C4-2B (cell line): ENCODE data around the gene JAKMIP1.

Experiments
- ZFX ChIP-seq: fragments of 450-650 bp; IDR thresholded peaks from 2 replicates; pipeline ENCODE4 v1.6.1; 2017
- TF ChIP-seq, protein P1 (sequence below): fragments of 450-650 bp; conservative IDR thresholded peaks from 2 replicates; pipeline ENCODE4 v1.5.1; 2017; ENCODE audit warnings: mild to moderate bottlenecking

DNA sequence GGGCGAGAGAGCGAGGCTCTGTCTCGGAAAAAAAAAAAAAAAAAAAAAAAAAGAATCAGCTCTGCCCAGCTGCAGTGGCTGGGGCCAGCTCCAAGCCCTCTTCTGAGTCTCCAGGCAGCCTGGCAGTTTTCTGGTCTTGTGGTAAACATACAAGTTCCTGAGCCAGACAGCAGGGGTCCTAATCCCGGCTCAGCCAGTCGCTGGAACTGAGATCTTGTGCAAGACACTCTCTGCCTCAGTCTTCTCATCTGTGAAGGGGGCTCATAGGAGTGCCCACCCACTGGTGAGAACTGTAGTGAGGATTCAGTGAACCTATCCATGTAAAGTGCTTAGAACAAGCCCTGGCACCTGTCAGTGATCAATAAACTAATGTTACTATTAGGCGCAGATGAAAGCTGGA is 223.9 kb downstream of the JAKMIP1 start:
- TF ChIP-seq, protein P1, sequence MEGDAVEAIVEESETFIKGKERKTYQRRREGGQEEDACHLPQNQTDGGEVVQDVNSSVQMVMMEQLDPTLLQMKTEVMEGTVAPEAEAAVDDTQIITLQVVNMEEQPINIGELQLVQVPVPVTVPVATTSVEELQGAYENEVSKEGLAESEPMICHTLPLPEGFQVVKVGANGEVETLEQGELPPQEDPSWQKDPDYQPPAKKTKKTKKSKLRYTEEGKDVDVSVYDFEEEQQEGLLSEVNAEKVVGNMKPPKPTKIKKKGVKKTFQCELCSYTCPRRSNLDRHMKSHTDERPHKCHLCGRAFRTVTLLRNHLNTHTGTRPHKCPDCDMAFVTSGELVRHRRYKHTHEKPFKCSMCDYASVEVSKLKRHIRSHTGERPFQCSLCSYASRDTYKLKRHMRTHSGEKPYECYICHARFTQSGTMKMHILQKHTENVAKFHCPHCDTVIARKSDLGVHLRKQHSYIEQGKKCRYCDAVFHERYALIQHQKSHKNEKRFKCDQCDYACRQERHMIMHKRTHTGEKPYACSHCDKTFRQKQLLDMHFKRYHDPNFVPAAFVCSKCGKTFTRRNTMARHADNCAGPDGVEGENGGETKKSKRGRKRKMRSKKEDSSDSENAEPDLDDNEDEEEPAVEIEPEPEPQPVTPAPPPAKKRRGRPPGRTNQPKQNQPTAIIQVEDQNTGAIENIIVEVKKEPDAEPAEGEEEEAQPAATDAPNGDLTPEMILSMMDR, result no peak
- TF ChIP-seq ZFX, result no peak
